ENCODE results near the gene ZBTB39.
A peak's percentile ranks its signal among the peaks of the same experiment; 100 is the strongest.
"Not testable (repeated sequence)": the region's sequence is repeated elsewhere in the genome, so short reads cannot be mapped to it uniquely, and the experiment has no call there.

ZBTB39 gene

GRCh38 chr12:57005980-57006808 lies at the start of gene ZBTB39:
Gene ZBTB39, minus strand, starts transcription at chr12:57006546. Its CDS starts 1,629 bp downstream, at chr12:57004917.
- peak; percentile 42 for DNase-seq

- DNase-seq = no peak
Observed at GRCh38 chr12:57055824-57056223, 49.5 kb upstream of the ZBTB39 start.

GRCh38 chr12:57053901-57054300 lies 47.6 kb upstream of the ZBTB39 start:
- not testable (repeated sequence) for DNase-seq

- not testable (repeated sequence) for DNase-seq
Observed at GRCh38 chr12:57053146-57053545, 46.8 kb upstream of the ZBTB39 start.

- no peak for DNase-seq
Observed at GRCh38 chr12:57051011-57051410, 44.7 kb upstream of the ZBTB39 start.

GRCh38 chr12:57049890-57050289 lies 43.5 kb upstream of the ZBTB39 start, which contains the start of gene MYO1A:
Gene MYO1A, minus strand, starts transcription at chr12:57050129. Its CDS starts 1,806 bp downstream, at chr12:57048323.
- no peak for DNase-seq

GRCh38 chr12:57049119-57049446 lies 42.7 kb upstream of the ZBTB39 start:
- no peak for DNase-seq

- no peak for DNase-seq
Observed at GRCh38 chr12:57048423-57049118, 42.2 kb upstream of the ZBTB39 start.

GRCh38 chr12:57047981-57048380 lies 41.6 kb upstream of the ZBTB39 start:
- no peak for DNase-seq

- no peak for DNase-seq
Observed at GRCh38 chr12:57046947-57047890, 40.9 kb upstream of the ZBTB39 start.

- no peak for DNase-seq
Observed at GRCh38 chr12:57046086-57046791, 39.9 kb upstream of the ZBTB39 start.

GRCh38 chr12:57044889-57045288 lies 38.5 kb upstream of the ZBTB39 start:
- DNase-seq = no peak

GRCh38 chr12:57044468-57044867 lies 38.1 kb upstream of the ZBTB39 start:
- no peak for DNase-seq

GRCh38 chr12:57042695-57043094 lies 36.3 kb upstream of the ZBTB39 start:
- DNase-seq = no peak

- DNase-seq = no peak
Observed at GRCh38 chr12:57040750-57041149, 34.4 kb upstream of the ZBTB39 start.

- DNase-seq = no peak
Observed at GRCh38 chr12:57040211-57040610, 33.9 kb upstream of the ZBTB39 start.

GRCh38 chr12:57039016-57039798 lies 32.9 kb upstream of the ZBTB39 start:
- no peak for DNase-seq

- DNase-seq = no peak
Observed at GRCh38 chr12:57037264-57037663, 30.9 kb upstream of the ZBTB39 start.

- no peak for DNase-seq
Observed at GRCh38 chr12:57033431-57033830, 27.1 kb upstream of the ZBTB39 start.

- DNase-seq = no peak
Observed at GRCh38 chr12:57031789-57032188, 25.4 kb upstream of the ZBTB39 start.

GRCh38 chr12:57031138-57031725 lies 24.9 kb upstream of the ZBTB39 start:
- peak; percentile 76 for DNase-seq

All from COR-L47 (cell line).